Activated CD8-positive, alpha-beta memory T cell treated with anti-CD3 and anti-CD28 coated beads, Interleukin-2, amount 50 U/mL, for 24 hours (primary cell): Measurements from ENCODE around the gene CYB5R3.
A peak's percentile ranks its signal among the peaks of the same experiment; 100 is the strongest.
"Not testable (repeated sequence)": the region's sequence is repeated elsewhere in the genome, so short reads cannot be mapped to it uniquely, and the experiment has no call there.

Source experiments
- DNase-seq: peaks from one replicate; pipeline ENCODE4 v3.0.0-alpha.2; 2020; ENCODE audit errors: extremely low read depth

Gene CYB5R3

GRCh38 chr22:42678894-42679293 is 29.7 kb upstream of the CYB5R3 start:
- DNase-seq, result no peak

DNA sequence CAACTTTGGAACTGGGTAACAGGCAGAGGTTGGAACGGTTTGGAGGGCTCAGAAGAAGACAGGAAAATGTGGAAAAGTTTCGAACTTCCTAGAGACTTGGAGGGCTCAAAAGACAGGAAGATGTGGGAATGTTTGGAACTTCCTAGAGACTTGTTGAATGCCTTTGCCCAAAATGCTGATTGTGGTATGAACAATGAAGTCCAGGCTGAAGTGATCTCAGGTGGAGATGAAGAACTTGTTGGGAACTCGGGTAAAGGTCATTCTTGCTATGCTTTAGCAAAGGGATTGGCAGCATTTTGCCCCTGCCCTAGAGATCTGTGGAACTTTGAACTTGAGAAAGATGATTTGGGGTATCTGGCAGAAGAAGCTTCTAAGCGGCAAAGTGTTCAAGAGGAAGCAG is 28.7 kb upstream of the CYB5R3 start:
- DNase-seq, result not testable (repeated sequence)

DNA sequence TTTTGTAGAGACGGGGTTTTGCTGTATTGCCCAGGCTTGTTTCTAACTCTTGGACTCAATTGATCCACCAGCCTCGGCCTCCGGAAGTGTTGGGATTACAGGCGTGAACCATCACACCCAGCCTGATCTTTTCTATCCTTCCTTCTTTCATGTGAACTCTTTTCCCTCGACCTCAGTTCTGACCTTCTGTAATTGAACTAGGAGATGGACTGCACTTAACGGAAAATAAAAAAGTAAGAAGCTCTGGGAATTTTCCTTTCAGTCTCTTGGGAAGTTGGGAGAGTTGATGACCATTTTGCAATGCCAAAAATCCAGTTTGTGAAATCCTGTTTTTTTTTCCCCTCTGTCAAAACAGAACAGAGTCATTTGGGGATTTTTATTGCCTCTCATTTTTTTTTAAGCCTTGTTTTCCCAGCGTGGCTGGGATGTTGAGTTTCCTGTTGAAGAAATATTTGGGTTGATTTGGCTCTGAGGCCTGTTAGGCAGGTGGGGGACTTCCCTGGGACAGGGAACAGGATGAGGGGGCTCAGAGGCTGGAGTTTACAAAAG is 26.9 kb upstream of the CYB5R3 start:
- DNase-seq, result no peak

DNA sequence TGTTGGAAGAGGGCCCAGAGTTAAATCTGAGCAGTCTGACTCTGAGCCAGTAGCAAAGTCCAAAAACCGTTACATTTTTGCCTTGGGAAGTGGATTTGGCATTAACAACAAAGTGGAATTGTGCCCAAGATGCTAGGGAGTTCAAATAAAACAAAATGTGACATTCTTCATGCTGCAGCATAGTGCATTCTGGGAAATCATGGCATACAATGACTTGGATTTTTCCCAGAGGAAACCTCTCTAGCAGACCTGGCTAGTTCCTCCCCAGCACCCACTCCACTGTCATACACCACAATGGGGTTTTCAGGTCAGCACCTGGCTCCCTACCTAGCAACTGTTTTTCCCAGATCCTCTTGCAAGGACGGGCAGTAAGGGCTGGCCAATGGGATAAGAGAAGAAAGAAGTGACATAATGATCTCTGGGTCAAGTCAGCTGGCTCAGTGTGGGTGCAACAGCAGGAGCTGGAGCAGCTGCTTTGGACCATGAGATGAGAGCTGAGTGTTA is 24.8 kb upstream of the CYB5R3 start:
- no peak for DNase-seq

DNA sequence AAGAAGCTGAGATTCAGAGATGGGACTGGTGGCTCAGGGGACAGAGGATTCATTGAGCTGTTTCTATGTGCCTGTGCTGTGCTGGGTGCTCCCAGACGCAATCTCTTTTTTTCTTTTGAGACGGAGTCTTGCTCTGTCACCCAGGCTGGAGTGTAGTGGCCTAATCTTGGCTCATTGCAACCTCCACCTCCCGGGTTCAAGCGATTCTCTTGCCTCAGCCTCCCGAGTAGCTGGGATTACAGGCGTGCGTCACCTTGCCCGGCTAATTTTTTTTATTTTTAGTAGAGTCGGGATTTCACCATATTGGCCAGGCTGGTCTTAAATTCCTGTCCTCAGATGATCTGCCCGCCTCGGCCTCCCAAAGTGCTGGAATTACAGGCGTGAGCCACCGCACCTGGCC is 23.9 kb upstream of the CYB5R3 start:
- not testable (repeated sequence) for DNase-seq

DNA sequence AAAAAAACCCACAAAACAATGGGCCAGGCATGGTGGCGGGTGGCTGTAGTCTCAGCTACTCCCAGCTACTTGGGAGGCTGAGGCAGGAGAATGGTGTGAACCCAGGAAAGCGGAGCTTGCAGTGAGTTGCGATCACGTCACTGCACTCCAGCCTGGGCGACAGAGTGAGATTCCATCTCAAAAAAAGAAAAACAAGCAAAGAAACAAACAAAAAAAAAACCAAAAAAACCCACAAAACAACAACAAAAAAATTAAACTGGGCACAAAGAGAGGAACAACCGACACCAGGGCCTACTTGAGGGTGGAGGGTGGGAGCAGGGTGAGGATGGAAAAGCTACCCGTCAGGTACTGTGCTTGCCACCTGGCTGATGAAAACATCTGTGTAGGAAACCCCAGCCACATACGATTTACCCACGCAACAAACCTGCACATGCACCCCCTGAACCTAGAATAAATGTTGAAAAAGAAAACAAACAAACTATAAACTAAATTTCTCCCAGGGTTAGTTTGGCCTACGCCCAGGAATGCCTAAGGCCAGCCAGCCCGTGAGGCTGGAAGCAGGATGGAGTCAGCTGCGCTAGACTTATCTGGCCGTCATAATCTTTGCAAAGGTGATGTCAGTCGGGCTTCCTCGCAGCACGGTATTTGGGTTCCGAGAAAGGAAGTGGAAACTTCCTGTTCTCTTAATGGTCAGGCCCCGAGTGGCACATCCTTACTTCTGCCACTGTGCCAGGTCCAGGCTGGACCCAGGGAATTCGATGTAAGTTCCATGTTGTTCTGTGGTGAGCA is 21.9 kb upstream of the CYB5R3 start:
- DNase-seq, result no peak

DNA sequence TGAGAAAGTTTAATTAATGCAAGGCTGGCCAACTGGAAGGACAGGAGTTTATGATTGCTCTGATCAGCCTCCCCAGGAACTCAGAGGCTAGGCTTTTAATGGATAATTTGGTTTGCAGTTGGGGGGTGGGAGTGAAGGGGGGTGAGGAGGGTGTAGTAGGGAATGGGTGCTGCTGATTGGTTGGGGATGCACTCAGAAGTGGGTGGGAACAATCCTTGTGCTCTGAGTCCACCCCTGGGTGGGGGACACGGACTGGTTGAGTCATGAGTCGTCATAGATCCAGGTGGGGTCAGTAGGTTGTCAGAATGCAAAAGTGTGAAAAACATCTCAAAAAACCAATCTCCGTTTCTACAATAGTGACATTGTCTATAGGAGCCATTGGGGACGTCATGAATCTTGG is 20.9 kb upstream of the CYB5R3 start:
- DNase-seq, result no peak

DNA sequence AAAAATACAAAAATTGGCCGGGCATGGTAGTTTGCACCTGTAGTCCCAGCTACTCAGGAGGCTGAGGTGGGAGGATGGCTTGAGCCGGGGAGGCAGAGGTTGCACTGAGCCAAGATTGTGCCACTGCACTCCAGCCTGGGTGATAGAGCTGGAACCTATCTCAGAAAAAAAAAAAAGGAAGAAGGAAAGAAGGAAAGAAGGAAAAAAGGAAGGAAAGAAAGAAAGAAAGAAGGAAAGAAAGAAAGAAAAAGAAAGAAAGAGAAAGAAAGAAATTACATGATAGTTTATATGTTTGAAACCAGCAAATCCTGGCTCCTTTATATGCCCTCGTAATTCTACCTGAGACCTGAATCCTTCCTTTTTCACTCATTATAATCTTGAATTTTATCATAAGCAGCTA is 17.2 kb upstream of the CYB5R3 start:
- DNase-seq, result not testable (repeated sequence)

DNA sequence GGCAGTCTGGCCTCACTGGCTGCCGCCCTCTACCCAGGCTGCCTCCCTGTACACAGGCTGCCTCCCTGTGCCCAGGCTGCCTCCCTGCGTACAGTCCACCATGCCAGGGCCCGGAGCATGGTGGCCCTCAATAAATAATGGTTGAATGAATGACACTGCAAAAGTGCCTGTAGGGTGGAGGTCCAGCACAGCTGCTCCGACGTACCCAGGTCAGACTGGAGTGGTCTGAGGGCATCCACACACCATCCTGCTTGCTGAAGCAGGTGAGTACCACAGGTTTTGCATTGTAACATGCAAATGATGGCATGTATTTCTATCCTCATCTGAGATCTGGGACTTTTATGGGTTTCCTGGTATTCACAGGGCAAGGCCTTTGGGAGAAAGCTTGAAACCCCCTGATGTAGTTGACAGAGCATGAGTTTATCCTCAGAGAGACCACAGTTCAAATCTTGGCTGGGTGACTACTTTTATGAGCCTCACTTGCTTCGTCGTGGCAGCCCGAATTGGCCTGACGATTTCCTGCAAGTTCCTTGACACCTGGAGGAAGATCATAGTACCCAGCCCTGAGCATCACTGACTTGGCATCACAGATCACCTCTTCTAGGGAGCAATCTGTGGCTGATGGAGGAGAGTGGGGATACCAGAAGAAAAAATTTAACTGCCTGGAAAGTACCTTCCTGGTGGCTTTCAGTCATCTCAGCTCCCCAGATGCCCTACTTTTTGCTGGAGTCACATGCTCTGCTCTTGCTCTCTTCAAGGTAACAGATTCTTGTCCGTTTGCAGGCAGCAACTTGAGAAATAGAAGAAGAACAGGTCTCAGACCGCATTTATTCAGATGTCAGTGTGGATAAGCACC is 16.0 kb upstream of the CYB5R3 start:
- DNase-seq, result no peak

- peak; percentile 52 for DNase-seq
These were observed 13.0 kb upstream of the CYB5R3 start for GRCh38 chr22:42661985-42662831.

GRCh38 chr22:42656578-42656977 is 7.4 kb upstream of the CYB5R3 start:
- no peak for DNase-seq

GRCh38 chr22:42655693-42656092 is 6.5 kb upstream of the CYB5R3 start:
- no peak for DNase-seq

DNA sequence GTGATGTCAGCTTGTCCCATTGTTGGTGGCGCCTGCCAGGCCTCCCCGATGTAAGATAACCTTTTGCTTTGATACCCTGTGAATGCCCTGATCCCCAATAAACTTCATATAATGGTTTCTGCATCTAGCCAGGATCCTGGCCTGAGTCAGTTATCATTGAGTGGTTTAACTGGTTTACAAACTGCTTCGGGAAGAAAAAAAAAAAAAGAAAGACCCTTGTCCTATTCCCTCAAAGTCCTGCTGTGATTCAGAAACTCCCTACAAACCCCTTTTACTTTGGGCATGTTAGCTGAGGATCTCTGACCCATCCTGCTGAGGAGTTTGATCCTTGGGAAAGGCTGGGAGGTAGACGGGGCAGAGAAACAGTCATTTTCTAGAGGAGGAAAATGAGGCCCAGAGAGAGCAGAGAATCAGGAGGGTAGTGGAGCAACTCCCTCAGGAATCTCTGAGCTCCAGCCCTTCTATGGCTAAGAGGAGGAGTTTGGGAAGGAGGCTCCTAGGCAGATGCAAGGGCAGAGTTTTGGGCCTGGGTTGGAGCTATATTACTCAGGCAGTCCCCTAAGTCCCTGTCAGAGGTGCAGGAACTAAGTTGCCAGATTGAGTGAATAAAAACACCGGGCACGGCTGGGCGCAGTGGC is 5.4 kb upstream of the CYB5R3 start:
- DNase-seq, result no peak

DNA sequence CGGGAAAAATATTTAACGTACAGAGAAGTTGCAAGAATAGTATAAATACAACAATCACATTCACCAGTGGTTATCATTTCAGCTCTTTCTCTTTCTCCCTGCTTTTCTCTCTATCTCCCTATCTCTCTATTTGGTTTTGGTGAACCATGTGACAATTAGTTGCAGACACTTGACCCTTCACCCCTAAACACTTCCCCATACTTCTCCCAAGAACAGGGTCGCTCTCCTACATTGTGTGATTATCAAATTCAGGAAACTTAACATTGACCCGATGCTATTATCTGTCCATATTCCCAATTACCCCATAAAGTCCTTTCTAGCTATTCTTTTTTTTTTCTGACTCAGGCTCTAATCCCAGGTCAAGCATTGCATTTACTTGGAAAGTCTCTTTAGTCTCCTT is 4.8 kb upstream of the CYB5R3 start:
- DNase-seq, result no peak

DNA sequence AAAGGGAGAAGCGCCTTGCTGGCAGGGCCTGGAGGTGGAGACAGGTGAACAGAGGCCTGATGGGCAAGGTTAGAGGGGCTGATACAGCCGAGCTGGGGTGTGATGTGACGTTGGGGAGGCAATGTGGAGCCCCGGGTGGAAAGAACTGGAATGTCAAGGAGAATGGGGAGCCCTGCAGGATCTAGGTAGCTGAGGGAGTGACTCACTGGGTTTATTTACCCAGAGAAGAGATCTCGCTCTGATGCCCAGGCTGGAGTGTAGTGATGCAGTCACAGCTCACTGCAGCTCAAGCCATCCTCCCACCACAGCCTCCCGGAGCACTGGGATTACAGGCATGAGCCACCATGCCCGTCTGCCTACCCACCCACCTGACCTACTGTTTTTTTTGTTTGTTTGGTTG is 1.9 kb upstream of the CYB5R3 start:
- no peak for DNase-seq

- no peak for DNase-seq
These were observed 585 bp downstream of the CYB5R3 start for GRCh38 chr22:42648368-42649245.

GRCh38 chr22:42648017-42648367 is 1.2 kb downstream of the CYB5R3 start:
- no peak for DNase-seq

GRCh38 chr22:42646569-42647525 is 2.3 kb downstream of the CYB5R3 start:
- no peak for DNase-seq

DNA sequence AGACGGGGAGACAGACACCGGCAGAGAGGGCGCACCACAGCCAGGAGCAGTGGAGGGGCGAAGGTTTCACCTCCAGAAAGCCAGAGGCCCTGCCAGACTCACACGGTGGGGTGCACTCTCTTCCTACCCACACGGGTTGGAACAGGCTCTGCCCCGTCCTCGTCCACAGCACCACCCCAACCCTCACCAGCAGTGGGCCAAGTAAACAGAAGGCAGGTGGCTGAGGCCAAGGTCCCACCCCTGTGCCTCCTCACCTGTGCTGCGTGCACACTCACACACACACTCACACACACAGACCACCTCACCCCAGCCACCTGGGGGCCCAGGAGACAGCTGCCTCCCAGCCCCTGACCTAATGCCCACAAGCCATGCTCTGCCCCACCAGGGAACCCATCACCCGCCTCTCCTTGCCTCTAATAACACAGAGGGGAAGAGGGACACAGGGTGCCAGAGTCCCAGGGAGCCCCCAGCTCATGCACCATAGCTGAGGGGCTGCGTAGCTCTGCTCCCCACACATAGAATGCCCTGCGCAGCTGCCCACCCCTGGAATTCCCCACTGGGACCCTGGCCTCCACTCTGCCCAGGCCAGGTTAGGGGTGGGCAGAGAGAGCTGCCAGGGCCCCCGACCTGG is 3.1 kb downstream of the CYB5R3 start:
- no peak for DNase-seq
